Loucy (cell line): ENCODE measurements around the gene ST6GALNAC1.

Source experiments
- H2AFZ ChIP-seq: fragments of 200-600 bp; sonication (generic); 2 replicates; pipeline ENCODE4 v1.6.0; 2016; ENCODE audit warnings: antibody characterized with exemption, mild to moderate bottlenecking, low read length, moderate library complexity
- H3F3A ChIP-seq: fragments of 200-600 bp; 2 replicates; pipeline ENCODE4 v1.6.0; 2016; ENCODE audit warnings: antibody characterized with exemption, low read depth, mild to moderate bottlenecking
- H3K27me3 ChIP-seq: fragments of 200-600 bp; sonication (generic); 2 replicates; pipeline ENCODE4 v1.6.1; 2014; ENCODE audit warnings: low read length, mild to moderate bottlenecking; ENCODE audit not compliant: insufficient read depth, poor library complexity, severe bottlenecking
- H3K36me3 ChIP-seq: fragments of 200-600 bp; sonication (generic); 2 replicates; pipeline ENCODE4 v1.6.1; 2016; ENCODE audit warnings: low read length; ENCODE audit not compliant: insufficient read depth
- H3K4me1 ChIP-seq: fragments of 200-600 bp; sonication (generic); 2 replicates; pipeline ENCODE4 v1.5.1; 2014; ENCODE audit warnings: low read length, mild to moderate bottlenecking; ENCODE audit not compliant: insufficient read depth, poor library complexity, severe bottlenecking
- H3K4me2 ChIP-seq: fragments of 200-600 bp; sonication (generic); 2 replicates; pipeline ENCODE4 v1.6.0; 2014; ENCODE audit warnings: antibody characterized with exemption, low read length, low read depth, mild to moderate bottlenecking; ENCODE audit not compliant: poor library complexity, severe bottlenecking
- H3K4me3 ChIP-seq: fragments of 200-600 bp; sonication (generic); 2 replicates; pipeline ENCODE4 v1.5.1; 2014; ENCODE audit warnings: low read length, mild to moderate bottlenecking, mixed read lengths; ENCODE audit not compliant: poor library complexity, severe bottlenecking
- H3K79me2 ChIP-seq: fragments of 200-600 bp; sonication (generic); 2 replicates; pipeline ENCODE4 v1.6.1; 2014; ENCODE audit warnings: low read length; ENCODE audit not compliant: insufficient read depth
- H3K9ac ChIP-seq: fragments of 200-600 bp; sonication (generic); 2 replicates; pipeline ENCODE4 v1.6.0; 2014; ENCODE audit warnings: mild to moderate bottlenecking, low read depth, low read length, moderate library complexity; ENCODE audit not compliant: poor library complexity, severe bottlenecking
- H3K9me2 ChIP-seq: fragments of 200-600 bp; sonication (generic); replicated peaks from 2 replicates; pipeline ENCODE4 v1.6.1; 2016; ENCODE audit warnings: low read depth, low read length, mixed read lengths
- H3K9me3 ChIP-seq: fragments of 200-600 bp; sonication (generic); 2 replicates; pipeline ENCODE4 v1.6.1; 2014; ENCODE audit warnings: mild to moderate bottlenecking, antibody characterized with exemption, low read length, low read depth; ENCODE audit not compliant: insufficient read depth
- H4K20me1 ChIP-seq: fragments of 200-600 bp; sonication (generic); 2 replicates; pipeline ENCODE4 v1.6.0; 2014; ENCODE audit warnings: antibody characterized with exemption, low read length, mild to moderate bottlenecking; ENCODE audit not compliant: insufficient read depth, poor library complexity, severe bottlenecking
- EZH2phosphoT487 ChIP-seq: fragments of 200-600 bp; IDR thresholded peaks from 2 replicates; pipeline ENCODE4 v1.6.1; 2018; ENCODE audit warnings: antibody characterized with exemption, mild to moderate bottlenecking, moderate library complexity, borderline replicate concordance
- TF ChIP-seq, protein P1 (sequence below): fragments of 200-600 bp; sonication (generic); conservative IDR thresholded peaks from 2 replicates; pipeline ENCODE4 v1.5.1; 2014; ENCODE audit warnings: mild to moderate bottlenecking, antibody characterized with exemption, low read length

The ST6GALNAC1 gene

GRCh38 chr17:76678330-76678729 lies 34.8 kb upstream of the ST6GALNAC1 start:
- peaks cover 4% of the 10 kb centered on the region; the same call in 1 of the 2 replicates for H3K79me2 ChIP-seq
- H4K20me1 ChIP-seq, result no peaks in the 10 kb centered on the region
- peak overlapping the region; percentile 18 for H2AFZ ChIP-seq
- H3F3A ChIP-seq, result peaks cover 6% of the 10 kb centered on the region; the same call in 1 of the 2 replicates
- H3K36me3 ChIP-seq, result no peaks in the 10 kb centered on the region
- H3K4me2 ChIP-seq, result peak overlapping the region; percentile 74
- H3K9me3 ChIP-seq, result no peaks in the 10 kb centered on the region
- H3K4me1 ChIP-seq, result peaks cover 54% of the 10 kb centered on the region
- peak overlapping the region; percentile 69 for H3K9ac ChIP-seq
- H3K9me2 ChIP-seq, result no peaks in the 10 kb centered on the region
- TF ChIP-seq, protein P1, sequence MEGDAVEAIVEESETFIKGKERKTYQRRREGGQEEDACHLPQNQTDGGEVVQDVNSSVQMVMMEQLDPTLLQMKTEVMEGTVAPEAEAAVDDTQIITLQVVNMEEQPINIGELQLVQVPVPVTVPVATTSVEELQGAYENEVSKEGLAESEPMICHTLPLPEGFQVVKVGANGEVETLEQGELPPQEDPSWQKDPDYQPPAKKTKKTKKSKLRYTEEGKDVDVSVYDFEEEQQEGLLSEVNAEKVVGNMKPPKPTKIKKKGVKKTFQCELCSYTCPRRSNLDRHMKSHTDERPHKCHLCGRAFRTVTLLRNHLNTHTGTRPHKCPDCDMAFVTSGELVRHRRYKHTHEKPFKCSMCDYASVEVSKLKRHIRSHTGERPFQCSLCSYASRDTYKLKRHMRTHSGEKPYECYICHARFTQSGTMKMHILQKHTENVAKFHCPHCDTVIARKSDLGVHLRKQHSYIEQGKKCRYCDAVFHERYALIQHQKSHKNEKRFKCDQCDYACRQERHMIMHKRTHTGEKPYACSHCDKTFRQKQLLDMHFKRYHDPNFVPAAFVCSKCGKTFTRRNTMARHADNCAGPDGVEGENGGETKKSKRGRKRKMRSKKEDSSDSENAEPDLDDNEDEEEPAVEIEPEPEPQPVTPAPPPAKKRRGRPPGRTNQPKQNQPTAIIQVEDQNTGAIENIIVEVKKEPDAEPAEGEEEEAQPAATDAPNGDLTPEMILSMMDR, result no peak
- no peak for TF ChIP-seq EZH2phosphoT487
- H3K4me3 ChIP-seq, result peak overlapping the region; percentile 55
- H3K27me3 ChIP-seq, result no peaks in the 10 kb centered on the region

GRCh38 chr17:76677406-76677805 lies 33.8 kb upstream of the ST6GALNAC1 start:
- TF ChIP-seq, protein P1, result no peak
- no peak for TF ChIP-seq EZH2phosphoT487

GRCh38 chr17:76676629-76677028 lies 33.1 kb upstream of the ST6GALNAC1 start:
- H3K9me3 ChIP-seq, result no peaks in the 10 kb centered on the region
- H3K4me1 ChIP-seq, result peaks cover 49% of the 10 kb centered on the region
- no peaks in the 10 kb centered on the region for H4K20me1 ChIP-seq
- H3K36me3 ChIP-seq, result no peaks in the 10 kb centered on the region
- no peak overlapping the region for H3K9ac ChIP-seq
- no peak overlapping the region for H2AFZ ChIP-seq
- H3K9me2 ChIP-seq, result no peaks in the 10 kb centered on the region
- H3K4me2 ChIP-seq, result no peak overlapping the region
- H3K27me3 ChIP-seq, result no peaks in the 10 kb centered on the region
- H3K4me3 ChIP-seq, result no peak overlapping the region
- H3K79me2 ChIP-seq, result peaks cover 18% of the 10 kb centered on the region
- H3F3A ChIP-seq, result peaks cover 6% of the 10 kb centered on the region; the same call in 1 of the 2 replicates
- TF ChIP-seq, protein P1, result no peak
- TF ChIP-seq EZH2phosphoT487, result no peak

More at GRCh38 chr17:76677406-76677805, 33.8 kb upstream of the ST6GALNAC1 start:
- H3F3A ChIP-seq, result peaks cover 6% of the 10 kb centered on the region; the same call in 1 of the 2 replicates
- H3K36me3 ChIP-seq, result no peaks in the 10 kb centered on the region
- H3K4me1 ChIP-seq, result peaks cover 54% of the 10 kb centered on the region
- no peaks in the 10 kb centered on the region for H3K9me3 ChIP-seq
- H3K79me2 ChIP-seq, result peaks cover 14% of the 10 kb centered on the region
- H2AFZ ChIP-seq, result no peak overlapping the region
- peak overlapping the region; percentile 55 for H3K4me3 ChIP-seq
- no peaks in the 10 kb centered on the region for H4K20me1 ChIP-seq
- H3K4me2 ChIP-seq, result peak overlapping the region; percentile 74
- no peaks in the 10 kb centered on the region for H3K9me2 ChIP-seq
- H3K27me3 ChIP-seq, result no peaks in the 10 kb centered on the region
- H3K9ac ChIP-seq, result peak overlapping the region; percentile 66
